Karpas-422 (cell line): ENCODE measurements around the gene HACD1. TPM values are rescaled to one million over a fixed set of nuclear protein-coding genes. Genes with fewer than 3 reads are reported as not detected.
A peak's percentile ranks its signal among the peaks of the same experiment; 100 is the strongest.

ENCODE experiments used
- DNase-seq: peaks from one replicate; pipeline ENCODE4 v3.0.0-alpha.2; 2015
- H2AFZ ChIP-seq: fragments of 200-600 bp; sonication (generic); 2 replicates; pipeline ENCODE4 v1.6.1; 2014; ENCODE audit warnings: antibody characterized with exemption, low read length, mixed read lengths
- H3K27ac ChIP-seq: fragments of 200-600 bp; sonication (generic); 2 replicates; pipeline ENCODE4 v1.5.1; 2014; ENCODE audit warnings: mild to moderate bottlenecking, low read length, moderate library complexity
- H3K27me3 ChIP-seq: fragments of 200-600 bp; sonication (generic); 2 replicates; pipeline ENCODE4 v1.6.1; 2014; ENCODE audit warnings: low read length, mixed read lengths
- H3K36me3 ChIP-seq: fragments of 200-600 bp; sonication (generic); 2 replicates; pipeline ENCODE4 v1.6.1; 2014; ENCODE audit warnings: low read length, mixed read lengths; ENCODE audit not compliant: insufficient read depth
- H3K4me1 ChIP-seq: fragments of 200-600 bp; sonication (generic); 2 replicates; pipeline ENCODE4 v1.6.1; 2014; ENCODE audit warnings: mild to moderate bottlenecking, low read length, mixed read lengths
- H3K4me2 ChIP-seq: fragments of 200-600 bp; sonication (generic); 2 replicates; pipeline ENCODE4 v1.6.1; 2014; ENCODE audit warnings: low read length, low read depth, mild to moderate bottlenecking; ENCODE audit not compliant: poor library complexity, severe bottlenecking
- H3K4me3 ChIP-seq: fragments of 200-600 bp; sonication (generic); 2 replicates; pipeline ENCODE4 v1.5.1; 2014; ENCODE audit warnings: mild to moderate bottlenecking, antibody characterized with exemption, low read length, mixed read lengths
- H3K79me2 ChIP-seq: fragments of 200-600 bp; sonication (generic); 2 replicates; pipeline ENCODE4 v1.6.1; 2014; ENCODE audit warnings: mild to moderate bottlenecking, low read length, mixed read lengths
- H3K9ac ChIP-seq: fragments of 200-600 bp; sonication (generic); 2 replicates; pipeline ENCODE4 v1.6.0; 2014; ENCODE audit warnings: low read length
- H3K9me2 ChIP-seq: fragments of 200-600 bp; sonication (generic), shearing (Covaris generic); replicated peaks from 2 replicates; pipeline ENCODE4 v1.6.0; 2014; ENCODE audit warnings: mild to moderate bottlenecking, low read length, moderate library complexity; ENCODE audit not compliant: insufficient read depth
- H3K9me3 ChIP-seq: fragments of 300-700, 200-600 bp; sonication (generic); 2 replicates; pipeline ENCODE4 v1.6.1; 2014; ENCODE audit warnings: low read length, mixed read lengths
- H4K20me1 ChIP-seq: fragments of 200-600 bp; sonication (generic); 2 replicates; pipeline ENCODE4 v1.6.1; 2014; ENCODE audit warnings: mild to moderate bottlenecking, antibody characterized with exemption, low read length, low read depth; ENCODE audit not compliant: insufficient read depth
- total RNA-seq: library from RNA; depleted of rRNA; stranded (reverse); fragments of >200 nt; shearing (Covaris generic); gene quantifications from 2 replicates; pipeline ENCODE4 v1.2.3, GENCODE V29; 2014; ENCODE audit warnings: low replicate concordance

HACD1 gene
- total RNA-seq, 1 experiment from 2014 or later, result not detected

DNA sequence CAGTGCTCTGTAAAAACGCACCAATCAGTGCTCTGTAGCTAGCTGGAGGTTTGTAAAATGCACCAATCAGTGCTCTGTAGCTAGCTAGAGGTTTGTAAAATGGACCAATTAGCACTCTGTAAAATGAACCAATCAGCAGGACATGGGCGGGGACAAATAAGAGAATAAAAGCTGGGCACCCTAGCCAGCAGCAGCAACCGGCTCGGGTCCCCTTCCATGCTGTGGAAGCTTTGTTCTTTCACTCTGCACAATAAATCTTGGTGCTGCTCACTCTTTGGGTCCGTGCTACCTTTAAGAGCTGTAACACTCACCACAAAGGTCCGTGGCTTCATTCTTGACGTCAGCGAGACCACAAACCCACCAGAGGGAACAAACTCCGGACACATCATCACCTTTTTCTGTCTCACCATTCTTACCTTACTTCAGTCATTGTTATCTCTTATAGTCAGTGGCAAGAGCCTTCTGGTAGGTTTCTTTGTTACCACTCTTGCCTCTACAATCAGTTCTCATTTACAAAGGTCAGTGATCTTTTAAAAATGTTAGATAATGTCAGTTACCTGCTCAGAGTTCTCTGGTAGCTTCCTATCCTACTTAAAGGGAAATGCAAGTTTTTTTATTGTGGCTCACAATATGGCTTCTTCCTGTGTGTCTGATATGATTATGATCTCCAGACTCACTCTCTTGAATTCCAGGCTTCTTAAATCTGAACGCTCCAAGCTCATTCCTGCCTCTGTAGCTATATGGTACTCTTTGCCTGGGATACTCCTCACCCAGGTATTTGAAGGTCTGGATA is 31.3 kb upstream of the HACD1 start:
- Histone ChIP-seq H3K9ac (no peak overlapping the region), H3K9me2 (no peaks in the 10 kb centered on the region), H3K9me3 (0 out of 2 replicates have a peak, but pooled peaks cover 6% of the 10 kb centered on the region), H4K20me1 (no peaks in the 10 kb centered on the region; the same call in 1 of the 2 replicates), H2AFZ (no peak overlapping the region), H3K36me3 (peaks cover 35% of the 10 kb centered on the region), H3K27ac (no peak overlapping the region), H3K79me2 (peaks cover 96% of the 10 kb centered on the region), H3K4me1 (peaks cover 15% of the 10 kb centered on the region), H3K4me3 (no peak overlapping the region), H3K27me3 (no peaks in the 10 kb centered on the region), H3K4me2 (no peak overlapping the region)
- no peak for DNase-seq

DNA sequence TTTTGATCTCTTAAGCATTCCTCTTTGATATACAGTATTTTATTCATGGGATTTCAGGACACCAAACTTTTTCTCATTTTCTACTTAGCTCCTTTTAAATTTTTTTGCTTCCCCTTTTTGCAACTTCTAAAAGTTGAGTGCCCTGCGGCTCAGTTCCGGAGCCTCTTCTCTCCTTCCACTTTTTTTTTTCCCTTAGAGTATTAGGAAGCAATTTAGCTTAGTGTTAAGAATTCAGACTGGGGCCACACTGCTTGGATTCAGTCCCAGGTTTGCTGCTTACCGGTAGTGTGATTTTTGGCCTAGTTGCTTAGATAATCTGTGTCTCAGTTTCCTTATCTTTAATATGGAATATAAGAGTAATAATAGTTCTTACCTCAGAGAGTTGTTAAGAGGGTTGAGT is 30.2 kb upstream of the HACD1 start:
- H3K9ac ChIP-seq, result no peak overlapping the region
- DNase-seq, result no peak
- no peaks in the 10 kb centered on the region for H3K9me3 ChIP-seq
- peaks cover 24% of the 10 kb centered on the region for H3K36me3 ChIP-seq
- H3K4me2 ChIP-seq, result no peak overlapping the region
- no peaks in the 10 kb centered on the region for H3K27me3 ChIP-seq
- peaks cover 23% of the 10 kb centered on the region for H3K4me1 ChIP-seq
- H3K79me2 ChIP-seq, result peaks cover 96% of the 10 kb centered on the region
- H3K27ac ChIP-seq, result no peak overlapping the region
- H2AFZ ChIP-seq, result no peak overlapping the region
- H3K4me3 ChIP-seq, result no peak overlapping the region
- H3K9me2 ChIP-seq, result no peaks in the 10 kb centered on the region
- no peaks in the 10 kb centered on the region; the same call in 1 of the 2 replicates for H4K20me1 ChIP-seq

DNA sequence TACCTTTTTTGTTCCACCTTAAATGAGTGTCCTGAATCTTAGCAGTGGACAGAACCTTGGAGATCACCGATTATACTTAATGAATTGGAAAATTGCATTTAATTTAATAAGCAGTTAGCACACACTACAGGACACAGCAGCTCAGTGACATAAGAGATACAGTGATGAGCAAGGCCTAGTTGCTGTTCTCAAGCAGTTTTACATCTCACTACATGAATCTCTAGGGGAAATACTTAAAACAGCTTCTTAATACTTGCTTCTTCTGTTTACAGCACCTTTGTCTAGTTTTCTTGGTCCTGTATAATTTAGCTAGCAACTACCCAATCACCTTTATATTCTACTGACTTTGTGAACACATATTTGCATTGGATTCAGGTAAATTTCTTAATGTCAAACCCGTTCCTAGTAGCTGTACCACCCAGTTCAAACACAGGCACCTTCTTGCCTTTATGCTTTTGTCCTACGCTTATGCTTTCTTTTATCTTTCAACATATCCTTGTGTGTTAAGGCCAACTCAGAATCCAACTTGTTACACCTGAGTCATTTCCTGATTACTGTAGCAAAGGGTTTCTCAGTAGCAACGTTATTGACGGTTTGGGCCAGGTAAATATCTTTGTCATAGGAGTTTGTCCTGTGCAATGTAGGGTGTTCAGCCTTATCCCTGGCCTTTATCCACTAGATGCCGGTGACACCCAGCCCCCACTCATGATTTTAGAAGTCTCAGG is 28.6 kb upstream of the HACD1 start:
- Histone ChIP-seq H3K27ac (no peak overlapping the region), H2AFZ (no peak overlapping the region), H3K79me2 (peaks cover 83% of the 10 kb centered on the region), H3K36me3 (peaks cover 24% of the 10 kb centered on the region), H3K9me2 (no peaks in the 10 kb centered on the region), H3K9ac (peak overlapping the region; percentile 87), H3K4me2 (peak overlapping the region; percentile 75), H3K9me3 (no peaks in the 10 kb centered on the region), H3K27me3 (no peaks in the 10 kb centered on the region), H4K20me1 (no peaks in the 10 kb centered on the region; the same call in 1 of the 2 replicates), H3K4me1 (peaks cover 25% of the 10 kb centered on the region), H3K4me3 (peak overlapping the region; percentile 95)
- no peak for DNase-seq

DNA sequence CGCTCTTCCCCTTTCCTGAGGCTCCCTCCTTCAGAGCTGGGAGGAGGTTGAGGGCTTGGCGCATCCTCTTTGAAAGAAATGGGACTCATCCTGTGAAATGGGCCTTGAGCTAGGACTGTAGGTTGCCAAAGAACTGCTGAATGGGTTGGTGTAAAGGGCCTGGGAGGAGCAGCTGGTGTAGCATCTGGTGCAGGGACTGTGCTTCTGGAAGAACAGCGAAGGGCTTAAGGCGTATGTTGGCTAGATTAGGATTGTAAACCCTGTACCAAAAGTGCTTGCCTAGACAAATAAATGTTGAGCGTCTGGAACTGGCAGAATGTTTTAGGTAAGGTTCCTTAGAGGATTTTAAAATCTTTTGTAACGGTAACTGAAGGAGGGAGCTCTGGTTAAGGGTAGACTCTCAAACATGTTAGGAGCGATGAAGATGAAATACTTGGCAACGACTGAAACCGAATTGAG is 27.3 kb upstream of the HACD1 start:
- Histone ChIP-seq H3K4me1 (peaks cover 25% of the 10 kb centered on the region), H4K20me1 (no peaks in the 10 kb centered on the region; the same call in 1 of the 2 replicates), H3K27ac (peak overlapping the region; percentile 82), H2AFZ (peak overlapping the region; percentile 70; the same call in 1 of the 2 replicates), H3K9me3 (no peaks in the 10 kb centered on the region), H3K79me2 (peaks cover 71% of the 10 kb centered on the region), H3K4me2 (peak overlapping the region; percentile 75), H3K4me3 (peak overlapping the region; percentile 95), H3K27me3 (no peaks in the 10 kb centered on the region), H3K9ac (peak overlapping the region; percentile 87), H3K36me3 (peaks cover 19% of the 10 kb centered on the region), H3K9me2 (no peaks in the 10 kb centered on the region)
- DNase-seq, result peak; percentile 63

DNA sequence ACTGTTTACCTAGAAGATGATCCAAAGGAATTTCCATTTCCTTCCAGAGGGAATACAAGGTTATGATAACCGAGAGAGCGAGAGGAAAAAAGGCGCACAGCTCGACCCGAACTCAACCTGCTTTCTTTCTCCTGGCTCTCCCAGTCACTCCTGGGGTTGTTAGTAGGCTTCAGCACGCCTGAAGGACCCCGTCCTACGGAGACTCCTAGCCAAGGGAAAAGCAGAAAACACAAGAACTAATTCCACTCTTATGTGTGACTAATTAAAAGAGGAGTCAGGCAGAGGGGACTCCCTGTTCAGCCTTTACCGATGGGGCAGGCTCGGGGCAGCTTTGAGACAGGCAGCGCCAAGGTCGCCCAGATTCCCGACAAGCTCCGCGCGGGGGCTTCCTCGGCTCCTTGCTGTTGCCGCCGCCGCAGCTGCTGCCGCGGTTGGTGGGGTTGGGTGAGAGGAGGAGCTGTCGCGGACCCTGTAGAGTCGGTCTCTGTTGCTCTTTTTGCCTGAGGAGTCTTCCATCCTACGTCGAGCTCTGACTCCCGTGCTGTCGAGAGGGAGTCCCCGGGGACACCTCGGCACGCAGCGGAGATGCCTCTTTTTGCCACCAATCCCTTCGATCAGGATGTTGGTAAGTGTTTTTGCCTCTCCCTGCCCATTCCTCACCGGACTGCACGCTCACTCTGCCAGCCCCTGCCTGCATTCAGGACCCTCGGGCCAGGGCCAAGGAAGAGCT is 26.7 kb upstream of the HACD1 start, which contains the start of gene STAM:
STAM (plus strand) TSS at position 397 of the 730 bp plus-strand sequence; CDS start at position 586, 189 bp downstream.
- DNase-seq, result peak; percentile 97
- Histone ChIP-seq H3K9me2 (no peaks in the 10 kb centered on the region), H4K20me1 (no peaks in the 10 kb centered on the region; the same call in 1 of the 2 replicates), H3K27me3 (no peaks in the 10 kb centered on the region), H3K9me3 (no peaks in the 10 kb centered on the region), H3K27ac (peak within 1 kb of the TSS; percentile 82), H2AFZ (peak within 1 kb of the TSS; percentile 93), H3K4me1 (peaks cover 25% of the 10 kb centered on the region), H3K79me2 (peaks cover 65% of the 10 kb centered on the region), H3K4me2 (peak within 1 kb of the TSS; percentile 75), H3K36me3 (peaks cover 18% of the 10 kb centered on the region), H3K4me3 (peak within 1 kb of the TSS; percentile 95), H3K9ac (peak within 1 kb of the TSS; percentile 87)

DNA sequence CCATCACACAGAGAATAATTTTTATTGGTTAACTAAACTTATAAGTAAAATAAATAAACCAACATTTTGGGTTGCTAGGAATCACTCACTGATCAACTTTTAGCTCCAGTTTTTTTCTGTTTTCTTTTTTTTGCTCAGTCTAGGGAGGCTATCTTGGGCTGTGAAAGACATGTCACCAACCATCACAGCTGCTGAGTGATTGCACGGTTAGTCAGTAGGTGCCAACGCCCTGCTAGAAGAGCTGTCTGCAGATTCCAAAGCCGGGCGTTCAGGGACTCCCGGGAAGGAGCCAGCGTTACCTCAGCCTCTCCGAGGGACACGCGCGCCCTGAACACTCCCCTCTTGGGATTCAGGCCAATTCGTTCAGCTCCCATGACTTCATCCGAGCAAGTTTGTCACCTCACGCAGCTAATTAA is 26.2 kb upstream of the HACD1 start:
- H3K4me2 ChIP-seq, result peak overlapping the region; percentile 75
- no peaks in the 10 kb centered on the region; the same call in 1 of the 2 replicates for H4K20me1 ChIP-seq
- H3K9me2 ChIP-seq, result no peaks in the 10 kb centered on the region
- H3K79me2 ChIP-seq, result peaks cover 59% of the 10 kb centered on the region
- no peak for DNase-seq
- H3K9me3 ChIP-seq, result no peaks in the 10 kb centered on the region
- peaks cover 25% of the 10 kb centered on the region for H3K4me1 ChIP-seq
- peak overlapping the region; percentile 82 for H3K27ac ChIP-seq
- peak overlapping the region; percentile 95 for H3K4me3 ChIP-seq
- H3K9ac ChIP-seq, result peak overlapping the region; percentile 87
- H2AFZ ChIP-seq, result peak overlapping the region; percentile 93
- peaks cover 12% of the 10 kb centered on the region for H3K36me3 ChIP-seq
- H3K27me3 ChIP-seq, result no peaks in the 10 kb centered on the region

DNA sequence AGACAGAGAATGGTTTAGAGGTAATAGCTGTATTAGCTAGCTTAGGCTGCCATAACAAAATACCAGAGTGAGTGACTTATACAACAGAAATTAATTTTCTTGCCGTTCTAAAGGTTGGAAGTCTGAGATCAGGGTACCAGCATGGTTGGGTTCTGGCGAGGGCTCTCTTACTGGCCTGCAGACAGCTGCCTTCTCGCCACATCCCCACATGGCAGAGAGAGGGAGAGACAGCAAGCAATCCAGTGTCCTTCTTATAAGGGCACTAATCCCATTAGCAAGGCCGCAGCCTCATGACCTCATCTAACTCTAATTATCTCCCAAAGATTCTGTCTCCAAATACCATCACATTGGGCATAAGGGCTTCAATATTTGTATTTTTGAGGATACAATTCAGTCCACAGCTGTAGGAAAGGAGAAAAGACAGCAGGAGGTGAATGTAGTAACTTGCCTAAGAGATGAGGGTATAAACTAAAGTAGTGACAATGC is 23.2 kb upstream of the HACD1 start:
- no peak for DNase-seq
- Histone ChIP-seq H3K27ac (no peak overlapping the region), H4K20me1 (no peaks in the 10 kb centered on the region; the same call in 1 of the 2 replicates), H3K4me3 (no peak overlapping the region), H3K27me3 (no peaks in the 10 kb centered on the region), H3K79me2 (peaks cover 29% of the 10 kb centered on the region), H3K9me2 (no peaks in the 10 kb centered on the region), H3K9ac (no peak overlapping the region), H3K4me2 (no peak overlapping the region), H3K4me1 (peaks cover 14% of the 10 kb centered on the region), H3K36me3 (no peaks in the 10 kb centered on the region), H3K9me3 (no peaks in the 10 kb centered on the region), H2AFZ (no peak overlapping the region)
